ENCODE results near the gene ZNF697.
"Not testable (repeated sequence)": the region's sequence is repeated elsewhere in the genome, so short reads cannot be mapped to it uniquely, and the experiment has no call there.

The ZNF697 gene

DNA sequence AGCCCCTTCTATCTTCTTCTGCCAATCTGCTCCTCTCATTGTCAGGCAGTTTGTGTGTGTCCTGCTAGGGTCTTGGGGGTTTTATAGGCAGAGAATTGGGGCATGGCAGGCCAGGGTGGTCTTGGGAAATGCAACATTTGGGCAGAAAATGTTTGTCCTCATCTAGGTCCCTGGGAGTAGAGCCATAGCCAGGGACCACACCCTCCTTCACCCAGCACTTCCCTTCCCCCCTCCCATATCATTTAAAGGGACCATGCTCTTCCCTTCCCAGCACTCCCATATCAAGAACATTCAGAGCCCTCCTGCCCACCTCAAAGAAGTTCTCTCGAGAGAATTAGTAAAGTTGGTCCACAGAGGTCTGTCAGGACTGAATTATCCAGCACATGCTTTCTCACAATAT, 41.7 kb downstream of the ZNF697 start:
- Histone ChIP-seq H4K20me1 (ENCODE audit: low read depth, low read length) (no peaks in the 10 kb centered on the region), H3K9me3 (ENCODE audit: insufficient read depth, low read length) (no peaks in the 10 kb centered on the region), H3K9me2 (replicated peaks; ENCODE audit: insufficient read depth, low read length) (no peaks in the 10 kb centered on the region), H3K27ac (ENCODE audit: low read depth, low read length) (no peak overlapping the region), H3K4me3 (ENCODE audit: insufficient read depth, low read length, poor library complexity, severe bottlenecking) (no peak overlapping the region), H2AFZ (ENCODE audit: low read depth, low read length, severe bottlenecking) (no peak overlapping the region), H3K27me3 (ENCODE audit: low read length) (no peaks in the 10 kb centered on the region), H3K4me2 (ENCODE audit: low read depth, low read length, poor library complexity, severe bottlenecking) (no peak overlapping the region), H3K36me3 (ENCODE audit: low read length) (no peaks in the 10 kb centered on the region), H3K79me2 (ENCODE audit: insufficient read depth, low read length) (no peaks in the 10 kb centered on the region), H3K9ac (ENCODE audit: low read length) (no peak overlapping the region), H3F3A (ENCODE audit: insufficient read depth) (no peaks in the 10 kb centered on the region)
- no peak for TF ChIP-seq EZH2phosphoT487 (conservative IDR thresholded peaks at IDR 0.05; ENCODE audit: low read length)
- TF ChIP-seq, protein P1, sequence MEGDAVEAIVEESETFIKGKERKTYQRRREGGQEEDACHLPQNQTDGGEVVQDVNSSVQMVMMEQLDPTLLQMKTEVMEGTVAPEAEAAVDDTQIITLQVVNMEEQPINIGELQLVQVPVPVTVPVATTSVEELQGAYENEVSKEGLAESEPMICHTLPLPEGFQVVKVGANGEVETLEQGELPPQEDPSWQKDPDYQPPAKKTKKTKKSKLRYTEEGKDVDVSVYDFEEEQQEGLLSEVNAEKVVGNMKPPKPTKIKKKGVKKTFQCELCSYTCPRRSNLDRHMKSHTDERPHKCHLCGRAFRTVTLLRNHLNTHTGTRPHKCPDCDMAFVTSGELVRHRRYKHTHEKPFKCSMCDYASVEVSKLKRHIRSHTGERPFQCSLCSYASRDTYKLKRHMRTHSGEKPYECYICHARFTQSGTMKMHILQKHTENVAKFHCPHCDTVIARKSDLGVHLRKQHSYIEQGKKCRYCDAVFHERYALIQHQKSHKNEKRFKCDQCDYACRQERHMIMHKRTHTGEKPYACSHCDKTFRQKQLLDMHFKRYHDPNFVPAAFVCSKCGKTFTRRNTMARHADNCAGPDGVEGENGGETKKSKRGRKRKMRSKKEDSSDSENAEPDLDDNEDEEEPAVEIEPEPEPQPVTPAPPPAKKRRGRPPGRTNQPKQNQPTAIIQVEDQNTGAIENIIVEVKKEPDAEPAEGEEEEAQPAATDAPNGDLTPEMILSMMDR (IDR thresholded peaks at IDR 0.05; ENCODE audit: insufficient read depth, low read length, poor library complexity, severe bottlenecking): no peak

DNA sequence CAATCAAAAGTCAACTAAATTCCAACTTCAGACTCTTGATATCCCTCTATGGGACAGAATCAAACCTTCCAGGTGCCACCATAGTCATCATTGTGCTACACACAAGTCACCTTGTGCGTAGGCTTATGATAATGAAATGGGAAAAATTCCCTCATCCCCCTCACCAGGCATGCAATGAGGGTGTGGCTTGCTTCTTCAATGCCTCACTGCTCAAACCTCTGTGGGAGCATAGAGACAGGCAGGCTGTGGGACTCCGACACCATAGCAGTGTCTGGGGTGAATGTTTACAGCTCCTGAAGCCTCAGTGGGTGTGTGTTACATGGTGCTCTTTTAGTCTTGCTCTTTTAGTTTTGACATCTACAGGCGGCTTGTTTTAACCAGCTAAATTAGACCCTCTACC, 42.4 kb downstream of the ZNF697 start:
- Histone ChIP-seq H3K79me2 (ENCODE audit: insufficient read depth, low read length) (no peaks in the 10 kb centered on the region), H3K9ac (ENCODE audit: low read length) (no peak overlapping the region)

GRCh38 chr1:119605080-119605479, 43.0 kb downstream of the ZNF697 start:
- H3K79me2 ChIP-seq (ENCODE audit: insufficient read depth, low read length); H3K36me3 ChIP-seq (ENCODE audit: low read length); H3K4me3 ChIP-seq (ENCODE audit: insufficient read depth, low read length, poor library complexity, severe bottlenecking); H3K9ac ChIP-seq (ENCODE audit: low read length); H4K20me1 ChIP-seq (ENCODE audit: low read depth, low read length); H3K27ac ChIP-seq (ENCODE audit: low read depth, low read length); H3K9me3 ChIP-seq (ENCODE audit: insufficient read depth, low read length); H3F3A ChIP-seq (ENCODE audit: insufficient read depth); H3K4me2 ChIP-seq (ENCODE audit: low read depth, low read length, poor library complexity, severe bottlenecking); H3K9me2 ChIP-seq (replicated peaks; ENCODE audit: insufficient read depth, low read length); H3K27me3 ChIP-seq (ENCODE audit: low read length); H2AFZ ChIP-seq (ENCODE audit: low read depth, low read length, severe bottlenecking): not testable (repeated sequence)

More for the DNA sequence above, 42.4 kb downstream of the ZNF697 start:
- Histone ChIP-seq H2AFZ (ENCODE audit: low read depth, low read length, severe bottlenecking) (no peak overlapping the region), H3F3A (ENCODE audit: insufficient read depth) (no peaks in the 10 kb centered on the region), H3K27me3 (ENCODE audit: low read length) (no peaks in the 10 kb centered on the region), H3K4me3 (ENCODE audit: insufficient read depth, low read length, poor library complexity, severe bottlenecking) (no peak overlapping the region), H3K36me3 (ENCODE audit: low read length) (no peaks in the 10 kb centered on the region), H3K9me3 (ENCODE audit: insufficient read depth, low read length) (no peaks in the 10 kb centered on the region), H3K4me2 (ENCODE audit: low read depth, low read length, poor library complexity, severe bottlenecking) (no peak overlapping the region), H3K27ac (ENCODE audit: low read depth, low read length) (no peak overlapping the region), H4K20me1 (ENCODE audit: low read depth, low read length) (no peaks in the 10 kb centered on the region), H3K9me2 (replicated peaks; ENCODE audit: insufficient read depth, low read length) (no peaks in the 10 kb centered on the region)
- TF ChIP-seq, protein P1 (IDR thresholded peaks at IDR 0.05; ENCODE audit: insufficient read depth, low read length, poor library complexity, severe bottlenecking): no peak
- TF ChIP-seq EZH2phosphoT487 (conservative IDR thresholded peaks at IDR 0.05; ENCODE audit: low read length): no peak

GRCh38 chr1:119603695-119604094, 44.4 kb downstream of the ZNF697 start:
- Histone ChIP-seq H3K9me2 (replicated peaks; ENCODE audit: insufficient read depth, low read length) (no peaks in the 10 kb centered on the region), H3K9me3 (ENCODE audit: insufficient read depth, low read length) (no peaks in the 10 kb centered on the region), H3F3A (ENCODE audit: insufficient read depth) (no peaks in the 10 kb centered on the region), H3K36me3 (ENCODE audit: low read length) (no peaks in the 10 kb centered on the region), H3K27ac (ENCODE audit: low read depth, low read length) (no peak overlapping the region), H3K4me3 (ENCODE audit: insufficient read depth, low read length, poor library complexity, severe bottlenecking) (no peak overlapping the region), H2AFZ (ENCODE audit: low read depth, low read length, severe bottlenecking) (no peak overlapping the region), H3K9ac (ENCODE audit: low read length) (no peak overlapping the region), H3K27me3 (ENCODE audit: low read length) (no peaks in the 10 kb centered on the region), H3K79me2 (ENCODE audit: insufficient read depth, low read length) (no peaks in the 10 kb centered on the region), H4K20me1 (ENCODE audit: low read depth, low read length) (no peaks in the 10 kb centered on the region), H3K4me2 (ENCODE audit: low read depth, low read length, poor library complexity, severe bottlenecking) (no peak overlapping the region)
- no peak for TF ChIP-seq EZH2phosphoT487 (conservative IDR thresholded peaks at IDR 0.05; ENCODE audit: low read length)
- TF ChIP-seq, protein P1 (IDR thresholded peaks at IDR 0.05; ENCODE audit: insufficient read depth, low read length, poor library complexity, severe bottlenecking): no peak

- not testable (repeated sequence) for H3K79me2 ChIP-seq (ENCODE audit: insufficient read depth, low read length); H3K27ac ChIP-seq (ENCODE audit: low read depth, low read length); H4K20me1 ChIP-seq (ENCODE audit: low read depth, low read length); H3K9ac ChIP-seq (ENCODE audit: low read length); H3F3A ChIP-seq (ENCODE audit: insufficient read depth); H3K9me3 ChIP-seq (ENCODE audit: insufficient read depth, low read length); H3K4me3 ChIP-seq (ENCODE audit: insufficient read depth, low read length, poor library complexity, severe bottlenecking); H3K27me3 ChIP-seq (ENCODE audit: low read length); H3K36me3 ChIP-seq (ENCODE audit: low read length); H3K4me2 ChIP-seq (ENCODE audit: low read depth, low read length, poor library complexity, severe bottlenecking); H3K9me2 ChIP-seq (replicated peaks; ENCODE audit: insufficient read depth, low read length); H2AFZ ChIP-seq (ENCODE audit: low read depth, low read length, severe bottlenecking)
Observed at GRCh38 chr1:119603241-119603640, 44.8 kb downstream of the ZNF697 start.

DNA sequence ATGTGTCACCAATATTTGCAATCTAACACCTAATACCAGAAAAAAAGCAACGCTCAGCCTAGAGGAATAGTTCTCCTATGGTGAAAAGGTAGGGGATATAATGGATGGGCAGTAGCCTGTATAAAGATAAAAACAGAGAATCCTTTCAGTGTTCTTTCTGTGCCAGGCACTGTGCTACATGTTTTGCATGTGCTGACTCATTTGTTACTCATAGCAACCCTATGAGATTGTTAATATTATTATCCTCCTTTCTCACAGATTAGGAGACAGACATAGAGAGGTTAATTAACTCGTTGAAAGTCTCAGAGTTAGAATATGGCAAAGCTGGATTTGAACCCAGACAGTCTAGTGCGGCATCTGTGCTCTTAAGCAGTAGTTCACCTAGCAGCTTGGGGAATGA, 45.3 kb downstream of the ZNF697 start:
- H3K4me3 ChIP-seq (ENCODE audit: insufficient read depth, low read length, poor library complexity, severe bottlenecking); H4K20me1 ChIP-seq (ENCODE audit: low read depth, low read length); H3K9me2 ChIP-seq (replicated peaks; ENCODE audit: insufficient read depth, low read length); H3K9me3 ChIP-seq (ENCODE audit: insufficient read depth, low read length); H3K36me3 ChIP-seq (ENCODE audit: low read length); H3K9ac ChIP-seq (ENCODE audit: low read length); H3K27ac ChIP-seq (ENCODE audit: low read depth, low read length); H3F3A ChIP-seq (ENCODE audit: insufficient read depth); H3K4me2 ChIP-seq (ENCODE audit: low read depth, low read length, poor library complexity, severe bottlenecking); H2AFZ ChIP-seq (ENCODE audit: low read depth, low read length, severe bottlenecking); H3K79me2 ChIP-seq (ENCODE audit: insufficient read depth, low read length); H3K27me3 ChIP-seq (ENCODE audit: low read length): not testable (repeated sequence)

All from SU-DHL-6 (cell line).